GM18499 (cell line): Measurements from ENCODE around the gene PDSS1.
A peak's percentile ranks its signal among the peaks of the same experiment; 100 is the strongest.
"Not testable (repeated sequence)": the region's sequence is repeated elsewhere in the genome, so short reads cannot be mapped to it uniquely, and the experiment has no call there.

Experiments used
- ATAC-seq: cut with Tn5 transposase; IDR thresholded peaks from one replicate; pipeline ENCODE4 v1.9.1; 2021; ENCODE audit warnings: moderate number of reproducible peaks; ENCODE audit not compliant: insufficient read depth, unreplicated experiment

PDSS1 gene

GRCh38 chr10:26737730-26738129 lies 40.2 kb downstream of the PDSS1 start:
- ATAC-seq, result peak; percentile 63

- ATAC-seq, result no peak
Measured at GRCh38 chr10:26738301-26738911, 40.9 kb downstream of the PDSS1 start.

- ATAC-seq, result no peak
Measured at GRCh38 chr10:26739071-26739631, 41.6 kb downstream of the PDSS1 start.

GRCh38 chr10:26741368-26741767 lies 43.9 kb downstream of the PDSS1 start:
- ATAC-seq, result no peak

- no peak for ATAC-seq
Measured at GRCh38 chr10:26743091-26743490, 45.6 kb downstream of the PDSS1 start.

GRCh38 chr10:26743841-26744240 lies 46.3 kb downstream of the PDSS1 start:
- no peak for ATAC-seq

GRCh38 chr10:26746061-26746460 lies 48.6 kb downstream of the PDSS1 start:
- no peak for ATAC-seq

- peak; percentile 84 for ATAC-seq
Measured at GRCh38 chr10:26755443-26755903, 58.0 kb downstream of the PDSS1 start.

- ATAC-seq, result no peak
Measured at GRCh38 chr10:26759008-26759407, 61.5 kb downstream of the PDSS1 start.

GRCh38 chr10:26765549-26765948 lies 68.0 kb downstream of the PDSS1 start:
- ATAC-seq, result no peak

- no peak for ATAC-seq
Measured at GRCh38 chr10:26770069-26770468, 72.6 kb downstream of the PDSS1 start.

- no peak for ATAC-seq
Measured at GRCh38 chr10:26773633-26774032, 76.1 kb downstream of the PDSS1 start.

GRCh38 chr10:26776258-26776657 lies 78.8 kb downstream of the PDSS1 start:
- no peak for ATAC-seq

GRCh38 chr10:26777686-26778085 lies 80.2 kb downstream of the PDSS1 start:
- ATAC-seq, result no peak

GRCh38 chr10:26779176-26779860 lies 81.8 kb downstream of the PDSS1 start:
- no peak for ATAC-seq

- no peak for ATAC-seq
Measured at GRCh38 chr10:26780106-26780792, 82.7 kb downstream of the PDSS1 start.

- ATAC-seq, result peak; percentile 59
Measured at GRCh38 chr10:26780793-26781601, 83.5 kb downstream of the PDSS1 start.

- ATAC-seq, result no peak
Measured at GRCh38 chr10:26781797-26782196, 84.3 kb downstream of the PDSS1 start.

GRCh38 chr10:26787362-26787761 lies 89.9 kb downstream of the PDSS1 start:
- ATAC-seq, result no peak

GRCh38 chr10:26789779-26790178 lies 92.3 kb downstream of the PDSS1 start:
- ATAC-seq, result not testable (repeated sequence)
